Stimulated activated naive B cell treated with anti-CD40 and anti-IgM and Interleukin-4, amounts not matched to agents 10 μg/mL and 1 μg/mL and 100 μg/mL, for 72 hours (primary cell): ENCODE measurements around the gene TBC1D20.
A peak's percentile ranks its signal among the peaks of the same experiment; 100 is the strongest.
"Not testable (repeated sequence)": the region's sequence is repeated elsewhere in the genome, so short reads cannot be mapped to it uniquely, and the experiment has no call there.

Source experiments
- ATAC-seq, 2 donors: fragments of 150-1000 bp; cut with Tn5 transposase; replicated peaks; 2 replicates each; pipeline ENCODE4 v1.10.0; 2021; ENCODE audit warnings: moderate library complexity in 1 of 2
- DNase-seq: peaks from one replicate; pipeline ENCODE4 v3.0.0; 2021
- H3K27ac Mint-ChIP-seq: one replicate; pipeline ENCODE4 v1.8.0; 2022; ENCODE audit warnings: mild to moderate bottlenecking, mixed read lengths
- H3K27me3 Mint-ChIP-seq, 2 donors: one replicate each; pipeline ENCODE4 v1.8.0; 2022; ENCODE audit warnings: mixed read lengths in 2 of 2
- H3K36me3 Mint-ChIP-seq, 2 donors: one replicate each; pipeline ENCODE4 v1.8.0; 2022; ENCODE audit warnings: mixed read lengths in 2 of 2, mild to moderate bottlenecking in 1 of 2
- H3K4me1 Mint-ChIP-seq, 2 donors: one replicate each; pipeline ENCODE4 v1.8.0; 2022; ENCODE audit warnings: mixed read lengths in 2 of 2, mild to moderate bottlenecking in 1 of 2
- H3K4me3 Mint-ChIP-seq, 2 donors: one replicate each; pipeline ENCODE4 v1.8.0; 2022; ENCODE audit warnings: mild to moderate bottlenecking in 2 of 2, mixed read lengths in 2 of 2, moderate library complexity in 1 of 2
- H3K9me3 Mint-ChIP-seq, 2 donors: one replicate each; pipeline ENCODE4 v1.8.0; 2022; ENCODE audit warnings: mixed read lengths in 2 of 2, mild to moderate bottlenecking in 1 of 2

The TBC1D20 gene

DNA sequence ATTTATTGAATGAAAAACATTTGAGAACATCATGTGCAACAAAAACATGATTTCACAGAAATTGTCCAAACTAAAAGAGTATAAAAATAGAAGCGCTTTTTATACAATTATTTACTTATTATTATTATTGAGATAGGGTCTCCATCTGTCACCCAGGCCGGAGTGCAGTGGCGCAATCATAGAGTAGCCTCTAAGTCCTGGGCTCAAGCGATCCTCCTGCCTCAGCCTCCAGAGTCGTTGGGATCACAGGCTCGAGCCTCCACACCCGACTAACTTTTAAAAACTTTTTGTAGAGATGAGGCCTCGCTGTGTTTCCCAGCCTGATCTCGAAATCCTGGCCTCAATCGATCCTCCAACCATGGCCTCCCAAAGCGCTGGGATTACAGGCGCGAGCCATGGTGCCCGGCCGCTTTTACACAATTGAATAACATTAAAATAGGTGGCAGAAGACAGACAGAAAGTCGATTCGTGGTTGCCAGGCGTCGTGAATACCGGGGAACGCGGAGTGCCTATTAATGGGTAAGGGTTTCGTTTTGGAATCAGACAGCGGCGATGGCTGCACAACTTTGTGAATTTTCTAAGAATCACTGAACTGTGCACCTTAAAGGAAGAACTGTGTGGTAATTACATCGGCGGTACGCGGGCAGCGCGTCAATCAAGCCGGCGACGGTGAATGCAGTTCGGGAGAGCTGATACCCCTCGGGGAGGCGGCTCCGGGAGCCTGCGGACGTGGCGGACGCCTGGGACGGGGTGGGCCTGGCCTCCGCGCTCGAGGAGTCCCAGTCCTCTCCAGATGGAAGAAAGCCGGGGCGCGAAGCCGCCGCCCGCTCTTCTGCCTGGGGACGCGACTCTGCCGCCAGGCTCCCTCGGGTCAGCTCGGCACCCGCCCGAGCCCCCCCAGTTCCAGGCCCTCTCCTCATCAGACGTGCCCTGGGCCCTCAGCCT, 807 bp downstream of the TBC1D20 start:
- Mint-ChIP-seq H3K27ac (peak overlapping the region; percentile 88), H3K27me3 (no peaks in the 10 kb centered on the region), H3K36me3 (peaks cover 0 to 8% of the 10 kb centered on the region in 2 donors), H3K9me3 (no peaks in the 10 kb centered on the region), H3K4me3 (peak overlapping the region; percentile 81 to 93), H3K4me1 (peaks cover 20 to 42% of the 10 kb centered on the region in 2 donors)
- DNase-seq (peak; percentile 47), ATAC-seq (peak; percentile 50 to 56)

DNA sequence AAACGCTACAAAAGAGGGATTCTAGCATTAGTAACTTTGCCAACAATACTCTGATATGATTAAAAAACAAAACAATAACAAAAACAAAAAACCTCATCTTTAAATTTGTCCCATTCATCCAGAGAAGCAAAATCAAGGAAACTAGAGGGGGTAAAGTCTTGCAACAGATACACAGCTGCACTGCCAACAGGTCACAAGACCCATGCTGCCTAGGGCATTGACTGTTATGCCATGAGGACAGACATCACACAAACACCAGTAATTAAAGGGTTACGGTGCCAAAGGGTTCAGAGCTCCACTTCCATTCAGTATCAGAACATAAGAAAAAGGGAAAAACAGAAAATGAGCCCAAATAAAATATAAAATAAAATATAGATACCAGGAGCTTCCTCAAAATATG, 1.6 kb downstream of the TBC1D20 start:
- no peak overlapping the region for H3K27ac Mint-ChIP-seq
- DNase-seq, result no peak

DNA sequence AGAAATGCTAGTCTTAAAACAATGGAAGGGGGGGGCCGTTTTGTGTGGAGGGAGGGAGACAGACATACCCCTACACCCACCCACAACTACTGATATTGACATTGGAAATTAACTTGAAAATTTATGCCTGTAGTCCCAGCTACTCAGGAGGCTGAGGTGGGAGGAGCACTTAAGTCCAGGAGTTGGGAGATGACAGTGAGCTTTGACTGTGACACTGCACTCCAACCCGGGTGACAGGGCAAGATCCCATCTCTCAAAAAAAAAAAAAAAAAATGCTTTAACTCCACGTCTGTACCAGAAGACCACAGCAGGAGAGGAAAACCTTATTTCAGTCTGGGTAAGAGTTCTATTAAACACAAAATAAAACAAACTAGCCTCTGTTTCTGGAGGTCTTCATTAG, 2.2 kb downstream of the TBC1D20 start:
- H3K4me3 Mint-ChIP-seq, result peak overlapping the region in 1 of 2 donors; percentile 11
- H3K4me1 Mint-ChIP-seq, result peaks cover 22 to 42% of the 10 kb centered on the region in 2 donors
- no peaks in the 10 kb centered on the region for H3K9me3 Mint-ChIP-seq
- no peaks in the 10 kb centered on the region for H3K27me3 Mint-ChIP-seq
- ATAC-seq, result no peak
- no peak overlapping the region for H3K27ac Mint-ChIP-seq
- peaks cover 2 to 8% of the 10 kb centered on the region in 2 donors for H3K36me3 Mint-ChIP-seq
- DNase-seq, result no peak

More for the DNA sequence above, 1.6 kb downstream of the TBC1D20 start:
- no peak for ATAC-seq
- Mint-ChIP-seq H3K27me3 (no peaks in the 10 kb centered on the region), H3K4me1 (peaks cover 22 to 42% of the 10 kb centered on the region in 2 donors), H3K9me3 (no peaks in the 10 kb centered on the region), H3K4me3 (peak overlapping the region; percentile 11 to 25), H3K36me3 (peaks cover 2 to 8% of the 10 kb centered on the region in 2 donors)

DNA sequence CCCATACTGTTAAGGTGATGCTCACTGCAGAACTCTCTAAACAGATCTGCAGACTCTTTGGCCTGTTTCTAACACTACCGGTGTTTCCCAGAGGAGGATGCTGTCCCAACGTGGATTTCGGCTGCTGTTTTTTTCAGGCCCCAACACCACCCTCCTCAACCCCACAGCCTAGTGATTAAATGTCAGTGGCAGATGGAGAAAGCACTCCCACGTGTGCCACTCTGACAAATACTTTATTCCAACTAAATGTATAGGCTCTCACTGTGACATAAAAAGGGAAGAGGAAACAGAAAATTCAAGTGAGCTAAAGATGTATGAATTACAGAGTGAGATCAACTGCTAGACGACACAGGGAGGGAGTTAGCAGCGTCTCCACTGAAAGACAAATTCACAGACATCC, 3.6 kb downstream of the TBC1D20 start:
- no peaks in the 10 kb centered on the region for H3K27me3 Mint-ChIP-seq
- peaks cover 2 to 8% of the 10 kb centered on the region in 2 donors for H3K36me3 Mint-ChIP-seq
- H3K4me1 Mint-ChIP-seq, result peaks cover 22 to 42% of the 10 kb centered on the region in 2 donors
- H3K4me3 Mint-ChIP-seq, result no peak overlapping the region
- DNase-seq (no peak), ATAC-seq (no peak)
- H3K9me3 Mint-ChIP-seq, result no peaks in the 10 kb centered on the region
- H3K27ac Mint-ChIP-seq, result no peak overlapping the region

DNA sequence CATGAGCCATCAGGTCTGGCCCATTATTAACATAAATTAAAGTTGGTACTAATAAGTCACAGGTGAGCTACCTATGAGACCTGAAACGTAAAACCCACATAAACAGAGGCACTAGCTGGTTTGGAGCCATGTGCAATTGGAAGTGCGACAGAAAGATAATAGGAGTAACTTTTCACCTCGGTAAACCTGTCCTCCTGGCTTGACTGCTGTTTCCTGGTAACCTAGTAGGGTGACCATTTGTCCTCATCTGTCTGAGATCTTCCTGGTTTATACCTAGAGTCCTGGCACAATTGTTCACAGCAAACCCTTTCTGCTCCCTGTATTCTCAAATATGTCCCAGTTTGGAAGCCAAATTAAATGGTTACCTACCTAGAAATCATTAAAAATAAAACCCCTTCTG, 7.4 kb downstream of the TBC1D20 start:
- peaks cover 10 to 25% of the 10 kb centered on the region in 2 donors for H3K4me1 Mint-ChIP-seq
- DNase-seq (no peak), ATAC-seq (no peak)
- H3K27ac Mint-ChIP-seq, result no peak overlapping the region
- H3K4me3 Mint-ChIP-seq, result no peak overlapping the region
- no peaks in the 10 kb centered on the region for H3K9me3 Mint-ChIP-seq
- H3K27me3 Mint-ChIP-seq, result no peaks in the 10 kb centered on the region
- peaks cover 2 to 8% of the 10 kb centered on the region in 2 donors for H3K36me3 Mint-ChIP-seq

DNA sequence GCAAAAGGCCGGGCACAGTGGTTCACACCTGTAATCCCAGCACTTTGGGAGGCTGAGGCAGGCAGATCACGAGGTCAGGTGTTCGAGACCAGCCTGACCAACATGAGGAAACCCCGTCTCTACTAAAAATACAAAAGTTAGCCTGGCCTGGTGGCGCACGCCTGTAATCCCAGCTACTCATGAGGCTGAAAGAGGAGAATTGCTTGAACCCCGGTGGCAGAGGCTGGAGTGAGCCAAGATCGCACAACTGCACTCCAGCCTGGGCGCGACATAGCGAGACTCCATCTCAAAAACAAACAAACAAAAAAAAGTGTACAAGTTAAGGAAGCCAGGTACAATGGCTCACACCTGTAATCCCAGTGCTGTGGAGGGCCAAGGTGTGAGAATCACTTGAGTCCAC, 10.3 kb downstream of the TBC1D20 start:
- not testable (repeated sequence) for DNase-seq, ATAC-seq, H3K36me3 Mint-ChIP-seq, H3K27me3 Mint-ChIP-seq, H3K4me3 Mint-ChIP-seq, H3K27ac Mint-ChIP-seq, H3K4me1 Mint-ChIP-seq, H3K9me3 Mint-ChIP-seq

DNA sequence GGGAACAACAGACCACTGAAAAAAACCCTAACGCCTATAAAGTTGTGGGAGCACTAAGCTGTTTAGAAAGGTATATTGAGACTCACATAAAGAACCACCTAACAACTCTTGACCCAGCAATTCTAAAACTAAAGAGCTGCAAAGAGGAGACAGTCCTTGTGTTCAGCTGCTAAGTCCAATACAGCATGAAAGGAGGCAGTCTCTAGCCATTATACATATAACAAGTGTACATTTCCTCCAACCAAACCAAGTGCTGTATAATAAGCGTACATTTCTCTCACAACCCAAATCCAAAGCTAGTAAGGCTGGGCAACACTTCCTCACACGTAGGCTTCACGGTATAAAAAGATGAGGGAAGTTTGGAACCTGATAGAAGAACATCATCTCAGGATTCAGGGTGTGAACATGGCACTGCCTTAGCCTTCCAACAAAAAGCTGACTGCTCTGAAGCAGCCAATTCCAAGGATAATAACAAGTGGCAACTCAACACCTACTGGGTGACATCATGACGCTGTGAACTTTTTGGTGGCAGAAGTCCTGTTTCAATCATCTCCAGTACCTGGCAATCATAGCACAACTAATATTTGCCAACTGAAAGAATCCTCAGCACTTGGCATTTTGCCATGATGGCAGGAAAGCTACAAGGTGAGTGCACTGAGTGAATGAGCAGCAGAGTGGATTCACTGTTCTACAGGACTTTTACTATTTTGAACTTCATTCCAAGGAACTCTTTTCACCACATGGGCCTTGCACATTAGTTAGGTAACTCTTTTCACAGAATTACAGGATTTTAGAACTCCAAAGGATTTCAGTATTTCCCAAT, 16.6 kb downstream of the TBC1D20 start:
- Mint-ChIP-seq H3K4me1 (peaks cover 4 to 8% of the 10 kb centered on the region in 2 donors), H3K36me3 (peaks cover 33 to 46% of the 10 kb centered on the region in 2 donors), H3K27ac (no peak overlapping the region), H3K27me3 (no peaks in the 10 kb centered on the region), H3K9me3 (no peaks in the 10 kb centered on the region), H3K4me3 (no peak overlapping the region)
- no peak for DNase-seq
- ATAC-seq, result no peak

DNA sequence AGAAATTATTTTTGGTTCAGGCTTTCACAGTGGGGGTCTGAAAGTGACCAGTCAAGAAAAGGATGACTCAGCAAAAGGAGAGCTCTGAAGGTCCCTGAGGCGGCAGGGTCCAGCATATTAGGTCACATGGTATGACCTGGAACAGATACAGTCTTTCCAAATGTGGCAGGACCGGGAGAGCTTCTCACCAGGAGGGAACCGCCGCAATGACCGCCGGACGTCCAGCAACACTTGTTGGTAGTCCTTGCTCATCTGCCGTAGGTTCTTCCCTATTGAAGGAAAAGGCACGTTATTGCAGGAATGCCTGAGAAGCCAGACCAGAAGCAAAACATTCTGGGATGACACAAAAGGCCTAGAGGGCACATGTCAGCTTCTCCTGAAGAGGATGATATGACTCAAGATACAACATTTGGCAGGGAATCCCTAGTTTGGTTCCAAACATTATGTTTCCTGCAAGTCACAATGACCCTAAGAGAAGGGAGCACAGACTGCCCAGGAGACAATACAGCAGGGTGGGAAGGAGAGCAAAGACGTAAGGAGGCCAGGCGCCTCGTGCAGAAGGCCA, 17.4 kb downstream of the TBC1D20 start:
- no peaks in the 10 kb centered on the region for H3K27me3 Mint-ChIP-seq
- peaks cover 6 to 10% of the 10 kb centered on the region in 2 donors for H3K4me1 Mint-ChIP-seq
- no peak overlapping the region for H3K27ac Mint-ChIP-seq
- no peak for ATAC-seq
- peaks cover 36 to 51% of the 10 kb centered on the region in 2 donors for H3K36me3 Mint-ChIP-seq
- H3K9me3 Mint-ChIP-seq, result no peaks in the 10 kb centered on the region
- no peak overlapping the region for H3K4me3 Mint-ChIP-seq
- DNase-seq, result no peak

DNA sequence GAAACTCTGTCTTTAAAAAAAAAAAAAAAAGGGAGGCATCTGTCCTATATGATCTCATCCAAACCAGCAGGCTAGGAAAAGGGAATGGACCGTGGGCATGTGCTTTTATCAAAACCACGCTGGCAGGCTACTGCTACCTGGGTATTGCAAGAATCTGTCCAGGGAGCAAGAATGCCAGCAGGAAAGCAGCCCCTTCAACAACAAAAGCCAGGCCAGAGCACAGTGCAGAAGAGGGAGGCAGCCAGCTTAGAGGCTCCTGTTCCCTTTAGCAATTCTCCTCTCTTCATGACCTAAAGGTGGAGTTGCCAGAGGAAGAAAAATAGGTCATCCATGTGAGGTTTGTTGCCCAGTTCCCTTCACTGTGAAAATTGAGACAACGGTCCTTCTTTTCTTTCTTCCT, 18.2 kb downstream of the TBC1D20 start:
- H3K36me3 Mint-ChIP-seq, result peaks cover 41 to 56% of the 10 kb centered on the region in 2 donors
- no peak overlapping the region for H3K27ac Mint-ChIP-seq
- H3K27me3 Mint-ChIP-seq, result no peaks in the 10 kb centered on the region
- H3K9me3 Mint-ChIP-seq, result no peaks in the 10 kb centered on the region
- DNase-seq, result no peak
- H3K4me3 Mint-ChIP-seq, result no peak overlapping the region
- no peak for ATAC-seq
- H3K4me1 Mint-ChIP-seq, result peaks cover 14 to 18% of the 10 kb centered on the region in 2 donors

DNA sequence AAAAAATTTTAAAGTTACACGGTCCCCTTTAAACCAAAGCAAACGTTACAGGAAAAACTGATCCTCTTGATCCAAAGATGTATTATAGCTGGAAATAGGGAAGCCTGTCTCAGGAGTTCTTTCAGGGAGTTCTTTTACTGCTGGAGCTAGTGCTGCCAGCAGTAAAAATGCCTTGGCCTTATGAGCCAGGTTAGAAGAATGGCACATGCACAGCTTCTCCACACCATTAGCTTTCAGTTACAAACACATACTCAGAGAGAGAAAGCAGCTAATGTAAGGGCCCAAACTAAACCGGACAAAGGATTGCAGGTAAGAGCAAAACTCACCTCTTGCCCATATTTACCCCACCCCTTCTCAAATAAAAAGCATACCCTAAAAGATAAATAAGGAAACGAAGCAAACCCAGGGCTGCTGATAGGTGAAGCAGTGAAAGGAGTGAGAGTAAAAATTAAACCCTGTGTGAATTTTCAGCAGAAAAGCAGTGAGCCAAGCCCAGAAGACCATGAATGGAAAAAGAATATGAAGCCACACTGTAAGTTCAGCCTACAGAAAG, 19.0 kb downstream of the TBC1D20 start:
- DNase-seq, result no peak
- Mint-ChIP-seq H3K4me1 (peaks cover 22 to 27% of the 10 kb centered on the region in 2 donors), H3K4me3 (no peak overlapping the region), H3K27ac (peak overlapping the region; percentile 14), H3K27me3 (no peaks in the 10 kb centered on the region), H3K36me3 (peaks cover 44 to 59% of the 10 kb centered on the region in 2 donors), H3K9me3 (no peaks in the 10 kb centered on the region)
- no peak for ATAC-seq

DNA sequence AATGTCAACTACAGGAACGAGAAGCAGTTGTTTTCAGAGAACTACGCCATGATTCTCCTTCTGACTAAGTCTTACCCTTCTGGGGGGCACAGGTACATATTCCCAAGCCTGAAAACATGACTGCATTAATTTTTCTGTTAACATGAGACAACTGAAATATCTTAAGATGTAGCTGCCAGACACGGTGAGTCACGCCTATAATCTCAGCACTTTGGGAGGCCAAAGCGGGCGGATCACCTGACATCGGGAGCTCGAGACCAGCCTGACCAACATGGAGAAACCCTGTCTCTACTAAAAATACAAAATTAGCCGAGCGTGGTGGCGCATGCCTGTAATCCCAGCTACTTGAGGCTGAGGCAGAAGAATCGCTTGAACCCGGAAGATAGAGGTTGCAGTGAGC, 21.7 kb downstream of the TBC1D20 start:
- no peak overlapping the region for H3K27ac Mint-ChIP-seq
- no peak overlapping the region for H3K4me3 Mint-ChIP-seq
- no peak for ATAC-seq

DNA sequence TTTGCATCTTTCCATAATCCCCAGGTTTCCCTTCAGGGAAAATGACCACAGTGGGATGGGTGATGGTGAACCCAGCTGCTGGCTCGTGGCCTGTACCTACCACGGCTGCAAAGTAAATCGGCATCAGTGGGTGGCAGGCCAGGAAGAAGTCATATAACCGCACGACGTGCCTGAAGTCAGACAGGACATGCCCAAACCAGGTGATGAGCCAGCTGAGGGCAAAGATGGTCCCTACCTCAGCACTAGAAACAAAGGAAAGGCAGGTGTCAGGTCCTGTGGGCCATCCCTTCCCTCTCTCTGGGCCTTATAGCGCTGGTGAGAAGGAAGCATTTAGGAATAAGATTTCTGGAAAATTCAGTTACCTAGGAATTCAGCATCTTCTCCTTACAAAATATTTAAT, 22.2 kb downstream of the TBC1D20 start:
- Mint-ChIP-seq H3K4me3 (no peak overlapping the region), H3K27me3 (no peaks in the 10 kb centered on the region), H3K9me3 (no peaks in the 10 kb centered on the region), H3K36me3 (peaks cover 54 to 78% of the 10 kb centered on the region in 2 donors), H3K27ac (no peak overlapping the region), H3K4me1 (peaks cover 31 to 36% of the 10 kb centered on the region in 2 donors)
- DNase-seq, result no peak
- no peak for ATAC-seq

More for the DNA sequence above, 21.7 kb downstream of the TBC1D20 start:
- Mint-ChIP-seq H3K36me3 (peaks cover 51 to 76% of the 10 kb centered on the region in 2 donors), H3K9me3 (no peaks in the 10 kb centered on the region), H3K4me1 (peaks cover 31 to 39% of the 10 kb centered on the region in 2 donors), H3K27me3 (no peaks in the 10 kb centered on the region)
- no peak for DNase-seq

DNA sequence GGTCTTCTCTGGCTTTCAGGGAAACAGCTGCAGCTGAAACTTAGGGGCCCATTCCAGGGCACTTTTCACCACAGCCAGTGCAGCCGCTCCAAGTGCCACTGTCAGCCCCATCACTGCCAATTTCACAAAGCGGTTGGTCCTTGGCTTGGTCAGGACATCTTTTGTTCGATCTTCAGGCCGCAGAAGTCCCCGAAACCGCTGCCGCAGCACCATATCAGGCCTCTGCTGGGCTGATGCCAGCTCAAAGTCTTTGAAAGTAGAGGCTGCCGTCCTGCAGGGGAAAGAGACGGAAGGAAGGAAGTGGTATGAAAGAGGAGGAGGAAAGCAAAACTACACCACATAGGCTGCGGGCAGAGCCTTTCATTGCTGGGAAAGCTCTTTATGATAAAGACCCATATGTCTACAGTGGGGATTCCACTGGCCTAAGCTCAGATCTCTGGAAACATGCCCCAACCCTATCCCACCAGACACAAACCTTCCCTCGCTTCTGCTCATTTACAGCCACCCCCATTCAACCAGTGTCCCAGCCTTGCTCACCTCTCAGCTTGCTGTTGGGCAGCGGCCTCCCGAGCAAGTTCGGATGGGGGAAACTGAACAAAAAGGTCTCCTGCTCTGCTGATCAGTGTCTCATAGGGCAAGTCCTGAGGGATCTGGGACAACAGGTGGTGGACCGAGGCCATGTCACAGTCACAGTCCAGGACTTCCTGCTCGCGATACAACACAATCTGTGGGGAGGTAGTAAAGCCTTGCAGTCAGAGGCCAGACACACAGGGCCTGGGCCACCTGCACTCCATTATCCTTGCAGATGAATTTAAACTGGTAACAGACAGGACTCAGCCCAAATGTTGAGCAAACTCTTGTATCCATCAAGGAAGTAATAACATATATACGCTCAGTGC, 23.5 kb downstream of the TBC1D20 start:
- ATAC-seq (peak; percentile 60 to 71), DNase-seq (no peak)
- Mint-ChIP-seq H3K4me3 (peak overlapping the region; percentile 14 to 62), H3K4me1 (peaks cover 34 to 41% of the 10 kb centered on the region in 2 donors), H3K27ac (peak overlapping the region; percentile 85), H3K27me3 (no peaks in the 10 kb centered on the region), H3K9me3 (no peaks in the 10 kb centered on the region), H3K36me3 (peaks cover 47 to 79% of the 10 kb centered on the region in 2 donors)
